GM19351 (cell line): ENCODE measurements around the gene CNTN5.

Experiments used
- ATAC-seq: cut with Tn5 transposase; IDR thresholded peaks from one replicate; pipeline ENCODE4 v1.9.1; 2021; ENCODE audit warnings: mild to moderate bottlenecking, moderate library complexity; ENCODE audit not compliant: unreplicated experiment

The CNTN5 gene

GRCh38 chr11:99501655-99502054, 480.9 kb downstream of the CNTN5 start:
- ATAC-seq: no peak

- ATAC-seq: no peak
Measured at GRCh38 chr11:99505316-99505715, 484.6 kb downstream of the CNTN5 start.

GRCh38 chr11:99505831-99506230, 485.1 kb downstream of the CNTN5 start:
- no peak for ATAC-seq

GRCh38 chr11:99509863-99510262, 489.1 kb downstream of the CNTN5 start:
- no peak for ATAC-seq

GRCh38 chr11:99513368-99513767, 492.6 kb downstream of the CNTN5 start:
- ATAC-seq: no peak

GRCh38 chr11:99519095-99519494, 498.3 kb downstream of the CNTN5 start:
- no peak for ATAC-seq

GRCh38 chr11:99522467-99523173, 501.9 kb downstream of the CNTN5 start:
- ATAC-seq: no peak

GRCh38 chr11:99531468-99531867, 510.7 kb downstream of the CNTN5 start:
- ATAC-seq: no peak

- ATAC-seq: no peak
Measured at GRCh38 chr11:99534812-99535211, 514.1 kb downstream of the CNTN5 start.

GRCh38 chr11:99535406-99535805, 514.7 kb downstream of the CNTN5 start:
- no peak for ATAC-seq

GRCh38 chr11:99535819-99536218, 515.1 kb downstream of the CNTN5 start:
- ATAC-seq: no peak

- ATAC-seq: no peak
Measured at GRCh38 chr11:99537681-99538080, 516.9 kb downstream of the CNTN5 start.

GRCh38 chr11:99545616-99546015, 524.9 kb downstream of the CNTN5 start:
- no peak for ATAC-seq

GRCh38 chr11:99548264-99548663, 527.5 kb downstream of the CNTN5 start:
- ATAC-seq: no peak

GRCh38 chr11:99554232-99554903, 533.6 kb downstream of the CNTN5 start:
- ATAC-seq: no peak

- ATAC-seq: no peak
Measured at GRCh38 chr11:99555486-99555885, 534.7 kb downstream of the CNTN5 start.

GRCh38 chr11:99565333-99565732, 544.6 kb downstream of the CNTN5 start:
- no peak for ATAC-seq

GRCh38 chr11:99567334-99567956, 546.7 kb downstream of the CNTN5 start:
- ATAC-seq: no peak

GRCh38 chr11:99568808-99569207, 548.1 kb downstream of the CNTN5 start:
- no peak for ATAC-seq

- no peak for ATAC-seq
Measured at GRCh38 chr11:99571094-99571493, 550.3 kb downstream of the CNTN5 start.

GRCh38 chr11:99584830-99585229, 564.1 kb downstream of the CNTN5 start:
- ATAC-seq: no peak

- no peak for ATAC-seq
Measured at GRCh38 chr11:99585606-99586005, 564.9 kb downstream of the CNTN5 start.
